H1 (cell line): ENCODE results near the gene TMX3. TPM values are rescaled to one million over a fixed set of nuclear protein-coding genes. Genes with fewer than 3 reads are reported as not detected.

Experiments
- CTCF ChIA-PET: fragments of 300-600 bp; sonication (Branson Sonifier 250); formaldehyde crosslinking; loops from one replicate; lab custom pipeline; 2021; ENCODE audit not compliant: partially characterized antibody; lab: Charles Lee
- POLR2A ChIA-PET: fragments of 300-600 bp; sonication (Branson Sonifier 250); formaldehyde crosslinking; loops from one replicate; lab custom pipeline; 2021; ENCODE audit warnings: inconsistent platforms; ENCODE audit not compliant: partially characterized antibody; lab: Charles Lee
- DNase-seq, 2 experiments: peaks; one replicate each; pipeline versions ENCODE4 v3.0.0 to v3.0.0-alpha.2; 2010 to 2022; ENCODE audit warnings: low spot score in 2 of 2, low read depth in 1 of 2, mixed read lengths in 1 of 2
- FAIRE-seq: peaks from 2 replicates; lab custom pipeline; 2011; peaks lifted over from hg19 to GRCh38; lab: Jason Lieb, UNC
- H2AFZ ChIP-seq: 2 replicates; pipeline ENCODE4 v1.8.1; 2012; ENCODE audit warnings: low read length, inconsistent platforms
- H2AK5ac ChIP-seq: 2 replicates; pipeline ENCODE4 v1.6.1; 2013; ENCODE audit warnings: low read depth, low read length
- H2BK120ac ChIP-seq: replicated peaks from 2 replicates; pipeline ENCODE3; 2013; ENCODE audit warnings: low read depth, low read length, inconsistent platforms
- H2BK12ac ChIP-seq: 2 replicates; pipeline ENCODE4 v1.6.1; 2013; ENCODE audit warnings: low read depth, low read length
- H2BK15ac ChIP-seq: 2 replicates; pipeline ENCODE4 v1.6.1; 2013; ENCODE audit warnings: low read length
- H2BK20ac ChIP-seq: 2 replicates; pipeline ENCODE4 v1.6.1; 2013; ENCODE audit warnings: low read length
- H2BK5ac ChIP-seq: 2 replicates; pipeline ENCODE4 v1.6.1; 2013; ENCODE audit warnings: low read depth, low read length
- H3K14ac ChIP-seq: 2 replicates; pipeline ENCODE4 v1.6.1; 2013; ENCODE audit warnings: inconsistent platforms; ENCODE audit not compliant: insufficient read length
- H3K18ac ChIP-seq: 2 replicates; pipeline ENCODE4 v1.6.1; 2013; ENCODE audit warnings: low read length; ENCODE audit errors: extremely low read depth
- H3K23ac ChIP-seq: 2 replicates; pipeline ENCODE4 v1.6.1; 2013; ENCODE audit warnings: inconsistent platforms; ENCODE audit not compliant: insufficient read length
- H3K23me2 ChIP-seq: 2 replicates; pipeline ENCODE4 v1.6.1; 2013; ENCODE audit warnings: low read depth, low read length
- H3K27ac ChIP-seq: 2 replicates; pipeline ENCODE4 v1.6.1; 2011; ENCODE audit warnings: low read depth, low read length, inconsistent platforms
- H3K27me3 ChIP-seq, 4 experiments: replicated peaks in 1 of 4; 1 replicate in 1 of 4; 2 replicates in 3 of 4; pipeline versions ENCODE4 v1.6.1 to v1.8.1; 2011 to 2013; ENCODE audit warnings: low read length in 3 of 4, mild to moderate bottlenecking in 3 of 4, inconsistent platforms in 2 of 4, mixed read lengths in 2 of 4, moderate library complexity in 1 of 4; ENCODE audit not compliant: control insufficient read depth in 3 of 4, insufficient read depth in 3 of 4; ENCODE audit errors: extremely low read depth in 1 of 4
- H3K36me3 ChIP-seq, 4 experiments: 2 replicates each; pipeline versions ENCODE4 v1.6.1 to v1.8.1; 2011 to 2013; ENCODE audit warnings: mild to moderate bottlenecking in 4 of 4, low read length in 3 of 4, moderate library complexity in 2 of 4, control low read depth in 1 of 4, inconsistent platforms in 1 of 4; ENCODE audit not compliant: insufficient read depth in 4 of 4, control insufficient read depth in 2 of 4
- H3K4ac ChIP-seq: replicated peaks from 2 replicates; pipeline ENCODE3; 2013; ENCODE audit warnings: low read length, low read depth, mixed read lengths, inconsistent platforms; ENCODE audit not compliant: insufficient read length
- H3K4me1 ChIP-seq, 4 experiments: replicated peaks in 1 of 4; 1 replicate in 1 of 4; 2 replicates in 3 of 4; pipeline versions ENCODE4 v1.6.1 to v1.8.1; 2011 to 2013; ENCODE audit warnings: low read length in 3 of 4, inconsistent platforms in 2 of 4, mixed read lengths in 1 of 4; ENCODE audit not compliant: insufficient read depth in 4 of 4, control insufficient read depth in 3 of 4
- H3K4me2 ChIP-seq, 2 experiments: 2 replicates each; pipeline versions ENCODE4 v1.6.1 to v1.8.1; 2011 to 2013; ENCODE audit warnings: low read depth in 2 of 2, low read length in 2 of 2, control low read depth in 1 of 2, inconsistent platforms in 1 of 2, mild to moderate bottlenecking in 1 of 2; ENCODE audit not compliant: insufficient read depth in 1 of 2
- H3K4me3 ChIP-seq, 4 experiments: fragments of 200-600, 300-600 bp in 1 of 4; sonication (generic), shearing (Covaris generic), sonication (Bioruptor Twin) in 1 of 4; 2 replicates each; pipeline versions ENCODE4 v1.5.1 to v1.8.1; 2011 to 2016; ENCODE audit warnings: low read length in 4 of 4, low read depth in 3 of 4, control low read depth in 2 of 4, inconsistent platforms in 2 of 4, mild to moderate bottlenecking in 2 of 4, mixed read lengths in 1 of 4, moderate library complexity in 1 of 4; ENCODE audit not compliant: insufficient read depth in 2 of 4; ENCODE audit errors: extremely low read depth in 1 of 4
- H3K56ac ChIP-seq: replicated peaks from 2 replicates; pipeline ENCODE3; 2013; ENCODE audit warnings: low read depth, mild to moderate bottlenecking, mixed read lengths, low read length, inconsistent platforms; ENCODE audit not compliant: insufficient read length
- H3K79me1 ChIP-seq: 2 replicates; pipeline ENCODE4 v1.6.1; 2013; ENCODE audit warnings: low read depth, low read length, control low read depth
- H3K79me2 ChIP-seq, 2 experiments: 2 replicates each; pipeline versions ENCODE4 v1.6.1 to v1.8.1; 2012 to 2013; ENCODE audit warnings: low read length in 2 of 2, mild to moderate bottlenecking in 2 of 2, inconsistent platforms in 1 of 2; ENCODE audit not compliant: insufficient read depth in 2 of 2, control insufficient read depth in 1 of 2
- H3K9ac ChIP-seq, 4 experiments: replicated peaks in 1 of 4; 1 replicate in 1 of 4; 2 replicates in 3 of 4; pipeline versions ENCODE4 v1.6.1 to v1.8.1; 2011 to 2013; ENCODE audit warnings: low read depth in 3 of 4, low read length in 3 of 4, control low read depth in 2 of 4, mild to moderate bottlenecking in 2 of 4, moderate library complexity in 2 of 4, inconsistent platforms in 1 of 4; ENCODE audit errors: extremely low read depth in 1 of 4
- H3K9me3 ChIP-seq, 2 experiments: 2 replicates each; pipeline versions ENCODE4 v1.6.1 to v1.8.1; 2012 to 2013; ENCODE audit warnings: mild to moderate bottlenecking in 2 of 2, moderate library complexity in 2 of 2, control low read depth in 1 of 2, inconsistent platforms in 1 of 2, low read depth in 1 of 2, low read length in 1 of 2, mixed read lengths in 1 of 2; ENCODE audit not compliant: insufficient read depth in 2 of 2
- H4K20me1 ChIP-seq, 2 experiments: replicated peaks in 1 of 2; 2 replicates each; pipeline versions ENCODE3 to v1.8.1; 2011 to 2013; ENCODE audit warnings: inconsistent platforms in 2 of 2, low read length in 2 of 2, mild to moderate bottlenecking in 1 of 2; ENCODE audit not compliant: insufficient read depth in 2 of 2, control insufficient read depth in 1 of 2
- H4K5ac ChIP-seq: 2 replicates; pipeline ENCODE4 v1.6.1; 2013; ENCODE audit warnings: low read length, low read depth, mixed read lengths, inconsistent platforms; ENCODE audit not compliant: insufficient read length
- H4K8ac ChIP-seq: 2 replicates; pipeline ENCODE4 v1.8.0; 2013; ENCODE audit warnings: mild to moderate bottlenecking, moderate library complexity, low read length, inconsistent platforms; ENCODE audit not compliant: insufficient read depth; ENCODE audit errors: extremely low read depth
- H4K91ac ChIP-seq: replicated peaks from 2 replicates; pipeline ENCODE3; 2013; ENCODE audit warnings: low read length, mixed read lengths, inconsistent platforms; ENCODE audit not compliant: insufficient read length
- BACH1 ChIP-seq: IDR thresholded peaks from 2 replicates; pipeline ENCODE4 v1.6.1; 2012; ENCODE audit warnings: low read length, improper control_type of control experiment
- CEBPB ChIP-seq: IDR thresholded peaks from 2 replicates; pipeline ENCODE4 v1.6.1; 2012; ENCODE audit warnings: low read depth, low read length
- EZH2 ChIP-seq: fragments of 200-600 bp; sonication (generic); IDR thresholded peaks from 2 replicates; pipeline ENCODE4 v1.7.1; 2012; ENCODE audit warnings: low read depth, mild to moderate bottlenecking, moderate library complexity, low read length, inconsistent platforms; ENCODE audit not compliant: severe bottlenecking
- JUND ChIP-seq: IDR thresholded peaks from 2 replicates; pipeline ENCODE4 v1.6.1; 2011; ENCODE audit warnings: mild to moderate bottlenecking, improper control_type of control experiment, low read length
- KDM4A ChIP-seq: IDR thresholded peaks from one replicate; pipeline ENCODE4 v1.7.1; 2012; ENCODE audit warnings: low read depth, mild to moderate bottlenecking, moderate library complexity, low read length, inconsistent platforms; ENCODE audit not compliant: severe bottlenecking
- MAX ChIP-seq: IDR thresholded peaks from 2 replicates; pipeline ENCODE4 v1.6.1; 2012; ENCODE audit warnings: inconsistent platforms
- NRF1 ChIP-seq: IDR thresholded peaks from 2 replicates; pipeline ENCODE4 v1.6.1; 2011; ENCODE audit warnings: mild to moderate bottlenecking, low read depth, low read length, improper control_type of control experiment
- SIRT6 ChIP-seq: IDR thresholded peaks from one replicate; pipeline ENCODE4 v1.7.1; 2012; ENCODE audit warnings: low read length, inconsistent platforms
- SUZ12 ChIP-seq: fragments of 200-600 bp; sonication (generic); IDR thresholded peaks from 2 replicates; pipeline ENCODE4 v1.6.1; 2012; ENCODE audit warnings: mild to moderate bottlenecking, inconsistent platforms, low read length, moderate library complexity, mixed read lengths
- TAF7 ChIP-seq: optimal IDR thresholded peaks from 2 replicates; pipeline ENCODE3; 2011; ENCODE audit warnings: low read depth, mild to moderate bottlenecking, inconsistent platforms, low read length, moderate library complexity, borderline replicate concordance
- ZNF274 ChIP-seq: IDR thresholded peaks from 2 replicates; pipeline ENCODE4 v1.7.0; 2012; ENCODE audit warnings: low read length, borderline replicate concordance; ENCODE audit errors: extremely low read depth
- WGBS, 2 experiments: shearing (Covaris generic) in 1 of 2; methylation state at CpG; one replicate each; pipeline versions ENCODE4 v1.1.6 to v1.1.7; 2013 to 2015; ENCODE audit warnings: low lambda C conversion rate in 2 of 2, mixed read lengths in 2 of 2, inconsistent platforms in 1 of 2, low coverage in 1 of 2, missing lambda C conversion rate in 1 of 2; ENCODE audit not compliant: insufficient replicate concordance in 2 of 2, insufficient coverage in 1 of 2, insufficient read length in 1 of 2; ENCODE audit errors: extremely low coverage in 1 of 2, missing lambda C conversion rate in 1 of 2; 5-methylcytosine and 5-hydroxymethylcytosine counted together
- polyA plus RNA-seq, 7 experiments: library from polyadenylated mRNA; depleted of rRNA in 3 of 7; stranded (reverse) in 5 of 7; unstranded in 2 of 7; fragments of >200 nt in 5 of 7; fragments of 200-250 nt in 2 of 7; gene quantifications; 1 replicate in 5 of 7; 2 replicates in 1 of 7; 4 replicates in 1 of 7; pipeline versions ENCODE4 v1.2.1 to v1.2.3, GENCODE V29; 2011 to 2013; ENCODE audit warnings: missing spikeins in 2 of 7, mixed read lengths in 2 of 7
- total RNA-seq: library from RNA; stranded (reverse); fragmentation: NEBNext Ultra II Directional; extraction: Animal tissue kit (Norgen Biotek cat#: 25700); gene quantifications from 2 replicates; pipeline ENCODE4 v1.2.1, GENCODE V29; 2021
- TF ChIP-seq, protein P1 (sequence below): IDR thresholded peaks from 2 replicates; pipeline ENCODE4 v1.6.1; 2012; ENCODE audit warnings: low read length, inconsistent platforms

The TMX3 gene
- total and polyA plus RNA-seq, 2 of the 8 experiments (the other 6 are each of a cell fraction or from before 2014, with no cell fraction given), result 12.6 to 29.0 TPM

DNA sequence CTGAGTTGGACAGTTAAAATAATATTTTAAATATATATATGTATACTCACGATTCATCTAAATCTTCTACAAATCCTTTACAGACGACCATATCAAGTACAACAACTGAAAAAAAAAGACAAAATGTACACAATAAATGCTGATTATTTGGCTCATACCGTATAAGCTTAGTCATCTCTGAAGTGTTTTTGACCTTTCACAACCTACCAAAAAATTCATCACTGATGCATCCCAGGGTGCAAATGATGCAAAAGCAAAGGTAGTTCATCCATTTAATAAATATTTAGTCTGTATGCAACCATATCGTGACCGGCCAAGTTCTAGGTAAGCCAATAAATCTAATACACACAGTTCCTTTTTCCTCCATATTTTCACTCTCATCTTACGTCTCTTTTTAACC, 1.1 kb downstream of the TMX3 start:
- peaks cover 0 to 31% of the 10 kb centered on the region in 2 experiments; a peak in 2 of 4 replicates for H3K79me2 ChIP-seq
- no peak for TF ChIP-seq KDM4A
- no peak for TF ChIP-seq BACH1
- TF ChIP-seq CEBPB, result no peak
- no peak for TF ChIP-seq TAF7
- TF ChIP-seq, protein P1, sequence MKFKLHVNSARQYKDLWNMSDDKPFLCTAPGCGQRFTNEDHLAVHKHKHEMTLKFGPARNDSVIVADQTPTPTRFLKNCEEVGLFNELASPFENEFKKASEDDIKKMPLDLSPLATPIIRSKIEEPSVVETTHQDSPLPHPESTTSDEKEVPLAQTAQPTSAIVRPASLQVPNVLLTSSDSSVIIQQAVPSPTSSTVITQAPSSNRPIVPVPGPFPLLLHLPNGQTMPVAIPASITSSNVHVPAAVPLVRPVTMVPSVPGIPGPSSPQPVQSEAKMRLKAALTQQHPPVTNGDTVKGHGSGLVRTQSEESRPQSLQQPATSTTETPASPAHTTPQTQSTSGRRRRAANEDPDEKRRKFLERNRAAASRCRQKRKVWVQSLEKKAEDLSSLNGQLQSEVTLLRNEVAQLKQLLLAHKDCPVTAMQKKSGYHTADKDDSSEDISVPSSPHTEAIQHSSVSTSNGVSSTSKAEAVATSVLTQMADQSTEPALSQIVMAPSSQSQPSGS, result no peak
- no peak for TF ChIP-seq SIRT6
- TF ChIP-seq NRF1, result no peak
- TF ChIP-seq SUZ12, result no peak
- no peak for TF ChIP-seq ZNF274
- TF ChIP-seq JUND, result no peak
- no peak for TF ChIP-seq MAX
- TF ChIP-seq EZH2, result no peak

More for the DNA sequence above, 1.1 kb downstream of the TMX3 start:
- Histone ChIP-seq H4K20me1 (peaks cover 0 to 6% of the 10 kb centered on the region in 2 experiments), H2BK12ac (no peak overlapping the region), H3K23ac (no peak overlapping the region), H2BK15ac (no peak overlapping the region), H2AFZ (no peak overlapping the region), H3K27ac (no peak overlapping the region), H3K36me3 (peaks cover 4 to 33% (median 17%) of the 10 kb centered on the region in 4 experiments), H2BK120ac (no peak overlapping the region), H3K23me2 (peaks cover 9% of the 10 kb centered on the region; the same call in 1 of the 2 replicates), H3K27me3 (no peaks in the 10 kb centered on the region), H3K9me3 (no peaks in the 10 kb centered on the region), H2AK5ac (no peak overlapping the region), H4K8ac (no peak overlapping the region), H3K4me2 (peak overlapping the region; percentile 79 to 92), H3K79me1 (0 out of 2 replicates have a peak, but pooled peaks cover 2% of the 10 kb centered on the region), H3K56ac (no peak overlapping the region), H3K9ac (no peak overlapping the region; a peak in 1 of 7 replicates), H4K91ac (no peak overlapping the region), H4K5ac (no peak overlapping the region), H3K4me3 (peak overlapping the region; percentile 88 to 94 (median 92)), H2BK5ac (no peak overlapping the region), H3K18ac (no peak overlapping the region), H2BK20ac (no peak overlapping the region), H3K14ac (no peak overlapping the region), H3K4ac (no peak overlapping the region), H3K4me1 (peaks cover 0 to 3% (median 1%) of the 10 kb centered on the region in 4 experiments; a peak in 2 of 7 replicates)
- WGBS, 2 experiments, result 75 to 100% methylated on average over 1 to 6 of the region's 6 CpGs
- POLR2A ChIA-PET, result interaction anchor here (0.8 to 1.0 kb wide), 2 partner anchors 12 to 19 kb away, joined by 3 read pairs; no protein-coding TSS in a partner anchor
- CTCF ChIA-PET, result no interaction called here
- DNase-seq (no peak), FAIRE-seq (no peak)
